ENCODE results near the gene PLD1. TPM values are rescaled to one million over a fixed set of nuclear protein-coding genes. Genes with fewer than 3 reads are reported as not detected.
A peak's percentile ranks its signal among the peaks of the same experiment; 100 is the strongest.
"Not testable (repeated sequence)": the region's sequence is repeated elsewhere in the genome, so short reads cannot be mapped to it uniquely, and the experiment has no call there.

PLD1 gene
- total RNA-seq, 1 donor from 2014 or later = 13.9 TPM

GRCh38 chr3:171643681-171644080, 166.6 kb downstream of the PLD1 start:
- H3K4me1 Mint-ChIP-seq (ENCODE audit: unreplicated experiment) = peaks cover 27% of the 10 kb centered on the region
- H3K9me3 Mint-ChIP-seq (ENCODE audit: unreplicated experiment) = no peaks in the 10 kb centered on the region
- TF ChIP-seq CTCF (IDR thresholded peaks at IDR 0.05) = no peak
- DNase-seq (ENCODE audit: extremely low spot score, unreplicated experiment) = no peak
- no peaks in the 10 kb centered on the region for H3K36me3 Mint-ChIP-seq (ENCODE audit: unreplicated experiment)
- no peak overlapping the region for H3K27ac Mint-ChIP-seq (ENCODE audit: unreplicated experiment)
- H3K27me3 Mint-ChIP-seq (ENCODE audit: unreplicated experiment) = no peaks in the 10 kb centered on the region
- no peak overlapping the region for H3K4me3 Mint-ChIP-seq (ENCODE audit: unreplicated experiment)

GRCh38 chr3:171643033-171643432, 167.2 kb downstream of the PLD1 start:
- DNase-seq (ENCODE audit: extremely low spot score, unreplicated experiment) = no peak
- Mint-ChIP-seq H3K4me3 (ENCODE audit: unreplicated experiment) (no peak overlapping the region), H3K9me3 (ENCODE audit: unreplicated experiment) (no peaks in the 10 kb centered on the region), H3K27me3 (ENCODE audit: unreplicated experiment) (no peaks in the 10 kb centered on the region), H3K4me1 (ENCODE audit: unreplicated experiment) (peaks cover 27% of the 10 kb centered on the region), H3K36me3 (ENCODE audit: unreplicated experiment) (no peaks in the 10 kb centered on the region), H3K27ac (ENCODE audit: unreplicated experiment) (no peak overlapping the region)
- TF ChIP-seq CTCF (IDR thresholded peaks at IDR 0.05) = no peak

GRCh38 chr3:171640520-171641412, 169.5 kb downstream of the PLD1 start:
- peaks cover 21% of the 10 kb centered on the region for H3K4me1 Mint-ChIP-seq (ENCODE audit: unreplicated experiment)

GRCh38 chr3:171636666-171637065, 173.6 kb downstream of the PLD1 start:
- peaks cover 11% of the 10 kb centered on the region for H3K36me3 Mint-ChIP-seq (ENCODE audit: unreplicated experiment)
- H3K27me3 Mint-ChIP-seq (ENCODE audit: unreplicated experiment) = no peaks in the 10 kb centered on the region
- no peak for TF ChIP-seq CTCF (IDR thresholded peaks at IDR 0.05)
- peaks cover 19% of the 10 kb centered on the region for H3K4me1 Mint-ChIP-seq (ENCODE audit: unreplicated experiment)
- no peak for DNase-seq (ENCODE audit: extremely low spot score, unreplicated experiment)
- no peak overlapping the region for H3K27ac Mint-ChIP-seq (ENCODE audit: unreplicated experiment)
- H3K9me3 Mint-ChIP-seq (ENCODE audit: unreplicated experiment) = no peaks in the 10 kb centered on the region
- no peak overlapping the region for H3K4me3 Mint-ChIP-seq (ENCODE audit: unreplicated experiment)

More at GRCh38 chr3:171640520-171641412, 169.5 kb downstream of the PLD1 start:
- no peaks in the 10 kb centered on the region for H3K27me3 Mint-ChIP-seq (ENCODE audit: unreplicated experiment)
- no peak overlapping the region for H3K4me3 Mint-ChIP-seq (ENCODE audit: unreplicated experiment)
- peak; percentile 50 for TF ChIP-seq CTCF (IDR thresholded peaks at IDR 0.05)
- no peaks in the 10 kb centered on the region for H3K9me3 Mint-ChIP-seq (ENCODE audit: unreplicated experiment)
- H3K36me3 Mint-ChIP-seq (ENCODE audit: unreplicated experiment) = peaks cover 6% of the 10 kb centered on the region
- no peak for DNase-seq (ENCODE audit: extremely low spot score, unreplicated experiment)
- peak overlapping the region; percentile 90 for H3K27ac Mint-ChIP-seq (ENCODE audit: unreplicated experiment)

GRCh38 chr3:171632766-171633165, 177.5 kb downstream of the PLD1 start:
- H3K4me3 Mint-ChIP-seq (ENCODE audit: unreplicated experiment) = no peak overlapping the region
- TF ChIP-seq CTCF (IDR thresholded peaks at IDR 0.05) = no peak

GRCh38 chr3:171626799-171627198, 183.5 kb downstream of the PLD1 start:
- DNase-seq (ENCODE audit: extremely low spot score, unreplicated experiment); H3K27me3 Mint-ChIP-seq (ENCODE audit: unreplicated experiment); H3K4me3 Mint-ChIP-seq (ENCODE audit: unreplicated experiment); H3K27ac Mint-ChIP-seq (ENCODE audit: unreplicated experiment); H3K4me1 Mint-ChIP-seq (ENCODE audit: unreplicated experiment): not testable (repeated sequence)
- peaks cover 14% of the 10 kb centered on the region for H3K9me3 Mint-ChIP-seq (ENCODE audit: unreplicated experiment)
- peaks cover 17% of the 10 kb centered on the region for H3K36me3 Mint-ChIP-seq (ENCODE audit: unreplicated experiment)

More at GRCh38 chr3:171632766-171633165, 177.5 kb downstream of the PLD1 start:
- H3K27me3 Mint-ChIP-seq (ENCODE audit: unreplicated experiment) = no peaks in the 10 kb centered on the region
- H3K27ac Mint-ChIP-seq (ENCODE audit: unreplicated experiment) = no peak overlapping the region
- H3K9me3 Mint-ChIP-seq (ENCODE audit: unreplicated experiment) = no peaks in the 10 kb centered on the region
- DNase-seq (ENCODE audit: extremely low spot score, unreplicated experiment) = no peak
- peaks cover 13% of the 10 kb centered on the region for H3K36me3 Mint-ChIP-seq (ENCODE audit: unreplicated experiment)
- no peaks in the 10 kb centered on the region for H3K4me1 Mint-ChIP-seq (ENCODE audit: unreplicated experiment)
